Vagina (tissue), 2 donors: Measurements from ENCODE around the gene CTNNA3.

Experiments
- POLR2A ChIP-seq, 2 donors: fragments of 450-650 bp; IDR thresholded peaks; one replicate each; pipeline ENCODE4 v1.6.1; 2017; ENCODE audit warnings: antibody characterized with exemption in 2 of 2, mild to moderate bottlenecking in 2 of 2, moderate library complexity in 2 of 2
- POLR2AphosphoS5 ChIP-seq, 2 donors: sonication (generic); formaldehyde crosslinking; IDR thresholded peaks; one replicate each; pipeline ENCODE4 v1.9.0; 2017; ENCODE audit warnings: antibody characterized with exemption in 2 of 2, mild to moderate bottlenecking in 2 of 2, low read depth in 1 of 2; ENCODE audit not compliant: insufficient read depth in 1 of 2
- TF ChIP-seq, protein P1 (sequence below), 3 experiments: fragments of 450-650 bp in 2 of 3; fragments of 200-600 bp in 1 of 3; sonication (generic) in 1 of 3; IDR thresholded peaks; one replicate each; pipeline ENCODE4 v1.5.1; 2017 to 2019; ENCODE audit warnings: antibody characterized with exemption in 3 of 3, mild to moderate bottlenecking in 2 of 3, moderate library complexity in 2 of 3

DNA sequence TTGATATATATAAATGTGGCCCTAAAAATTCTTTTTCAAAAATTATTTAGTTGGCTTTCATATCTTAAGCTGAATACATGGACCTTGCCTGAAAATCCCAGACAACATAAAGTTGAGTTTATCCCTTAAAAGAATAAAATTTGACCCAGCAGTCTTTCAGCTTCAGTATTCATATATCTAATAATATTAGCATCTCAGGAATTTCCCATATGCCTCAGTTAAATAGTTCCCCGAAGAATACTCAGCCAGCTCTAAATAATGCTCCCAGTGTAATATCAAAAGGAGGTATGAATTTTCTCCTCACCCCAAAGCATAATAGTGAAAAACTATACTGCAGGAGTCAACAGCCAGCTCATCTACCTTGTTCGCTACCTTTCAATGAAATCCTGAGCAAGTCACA is 145.9 kb downstream of the CTNNA3 start:
- no peak for TF ChIP-seq POLR2A (IDR thresholded peaks at IDR 0.05)
- TF ChIP-seq, protein P1, sequence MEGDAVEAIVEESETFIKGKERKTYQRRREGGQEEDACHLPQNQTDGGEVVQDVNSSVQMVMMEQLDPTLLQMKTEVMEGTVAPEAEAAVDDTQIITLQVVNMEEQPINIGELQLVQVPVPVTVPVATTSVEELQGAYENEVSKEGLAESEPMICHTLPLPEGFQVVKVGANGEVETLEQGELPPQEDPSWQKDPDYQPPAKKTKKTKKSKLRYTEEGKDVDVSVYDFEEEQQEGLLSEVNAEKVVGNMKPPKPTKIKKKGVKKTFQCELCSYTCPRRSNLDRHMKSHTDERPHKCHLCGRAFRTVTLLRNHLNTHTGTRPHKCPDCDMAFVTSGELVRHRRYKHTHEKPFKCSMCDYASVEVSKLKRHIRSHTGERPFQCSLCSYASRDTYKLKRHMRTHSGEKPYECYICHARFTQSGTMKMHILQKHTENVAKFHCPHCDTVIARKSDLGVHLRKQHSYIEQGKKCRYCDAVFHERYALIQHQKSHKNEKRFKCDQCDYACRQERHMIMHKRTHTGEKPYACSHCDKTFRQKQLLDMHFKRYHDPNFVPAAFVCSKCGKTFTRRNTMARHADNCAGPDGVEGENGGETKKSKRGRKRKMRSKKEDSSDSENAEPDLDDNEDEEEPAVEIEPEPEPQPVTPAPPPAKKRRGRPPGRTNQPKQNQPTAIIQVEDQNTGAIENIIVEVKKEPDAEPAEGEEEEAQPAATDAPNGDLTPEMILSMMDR (IDR thresholded peaks at IDR 0.05) = no peak
- no peak for TF ChIP-seq POLR2AphosphoS5 (IDR thresholded peaks at IDR 0.05; ENCODE audit: insufficient read depth in 1 of 2, low read depth in 1 of 2)
